GM18520 (cell line): Measurements from ENCODE around the gene EEIG2.

Source experiments
- ATAC-seq: cut with Tn5 transposase; IDR thresholded peaks from one replicate; pipeline ENCODE4 v1.9.1; 2021; ENCODE audit not compliant: unreplicated experiment

The EEIG2 gene

GRCh38 chr1:108575375-108575774, 15.5 kb downstream of the EEIG2 start:
- no peak for ATAC-seq

GRCh38 chr1:108583757-108584427, 24.0 kb downstream of the EEIG2 start:
- no peak for ATAC-seq

GRCh38 chr1:108584428-108584856, 24.5 kb downstream of the EEIG2 start:
- ATAC-seq, result no peak

- ATAC-seq, result no peak
Observed at GRCh38 chr1:108585313-108585712, 25.4 kb downstream of the EEIG2 start.

GRCh38 chr1:108590441-108590840, 30.5 kb downstream of the EEIG2 start:
- ATAC-seq, result no peak

GRCh38 chr1:108590957-108591356, 31.1 kb downstream of the EEIG2 start:
- no peak for ATAC-seq

GRCh38 chr1:108591466-108591865, 31.6 kb downstream of the EEIG2 start:
- ATAC-seq, result no peak

- no peak for ATAC-seq
Observed at GRCh38 chr1:108592030-108592759, 32.3 kb downstream of the EEIG2 start.

- ATAC-seq, result no peak
Observed at GRCh38 chr1:108593448-108593847, 33.5 kb downstream of the EEIG2 start.

- ATAC-seq, result no peak
Observed at GRCh38 chr1:108595507-108595906, 35.6 kb downstream of the EEIG2 start.

- ATAC-seq, result no peak
Observed at GRCh38 chr1:108597041-108597440, 37.1 kb downstream of the EEIG2 start.

- no peak for ATAC-seq
Observed at GRCh38 chr1:108598340-108598739, 38.4 kb downstream of the EEIG2 start.

GRCh38 chr1:108600504-108600903, 40.6 kb downstream of the EEIG2 start:
- ATAC-seq, result no peak

GRCh38 chr1:108601708-108602410, 42.0 kb downstream of the EEIG2 start:
- ATAC-seq, result no peak

- no peak for ATAC-seq
Observed at GRCh38 chr1:108605633-108606032, 45.7 kb downstream of the EEIG2 start.

GRCh38 chr1:108606478-108606877, 46.6 kb downstream of the EEIG2 start:
- no peak for ATAC-seq

- no peak for ATAC-seq
Observed at GRCh38 chr1:108609483-108610049, 49.7 kb downstream of the EEIG2 start.
